ENCODE results near the gene DHRS9. TPM values are rescaled to one million over a fixed set of nuclear protein-coding genes. Genes with fewer than 3 reads are reported as not detected.
A peak's percentile ranks its signal among the peaks of the same experiment; 100 is the strongest.

Gene DHRS9
- total and polyA plus RNA-seq, 4 donors = 1.5 to 17.2 (median 4.0) TPM

GRCh38 chr2:169139993-169140767 is 70.8 kb downstream of the DHRS9 start:
- ATAC-seq (ENCODE audit: insufficient read depth, low FRiP score) (no peak), DNase-seq (no peak)
- Histone ChIP-seq H3K9me3 (ENCODE audit: control insufficient read depth in 4 of 4, insufficient read depth in 3 of 4, low read length in 3 of 4) (no peaks in the 10 kb centered on the region), H3K9ac (ENCODE audit: insufficient read depth in 1 of 2, low read length in 2 of 2) (no peak overlapping the region), H3K27ac (ENCODE audit: low read depth in 1 of 2, low read length in 1 of 2) (no peak overlapping the region), H3K36me3 (ENCODE audit: control insufficient read depth in 4 of 4, insufficient read depth in 4 of 4, low read length in 4 of 4) (peaks cover 0 to 2% (median 0%) of the 10 kb centered on the region in 4 donors), H3K4me1 (ENCODE audit: control insufficient read depth in 5 of 5, insufficient read depth in 5 of 5, low read length in 5 of 5) (peaks cover 0 to 5% (median 0%) of the 10 kb centered on the region in 5 donors), H3K4me3 (no peak overlapping the region), H3K27me3 (ENCODE audit: control insufficient read depth in 3 of 3, insufficient read depth in 3 of 3, low read length in 2 of 3) (no peaks in the 10 kb centered on the region)
- 80 to 85% methylated on average over 8 of the region's 8 CpGs for WGBS, 2 donors
- no peak for TF ChIP-seq CTCF (IDR thresholded peaks at IDR 0.05; ENCODE audit: control extremely low read depth, extremely low read depth)

- DNase-seq = peak; percentile 42 to 53 (median 47)
Measured at GRCh38 chr2:169141713-169142352, 72.5 kb downstream of the DHRS9 start.

GRCh38 chr2:169143998-169144397 is 74.6 kb downstream of the DHRS9 start:
- WGBS, 2 donors = 63 to 69% methylated on average over 3 of the region's 3 CpGs
- Histone ChIP-seq H3K4me1 (ENCODE audit: control insufficient read depth in 5 of 5, insufficient read depth in 5 of 5, low read length in 5 of 5) (peaks cover 0 to 5% (median 0%) of the 10 kb centered on the region in 5 donors), H3K27me3 (ENCODE audit: control insufficient read depth in 3 of 3, insufficient read depth in 3 of 3, low read length in 2 of 3) (no peaks in the 10 kb centered on the region), H3K4me3 (no peak overlapping the region), H3K36me3 (ENCODE audit: control insufficient read depth in 4 of 4, insufficient read depth in 4 of 4, low read length in 4 of 4) (peaks cover 0 to 2% (median 0%) of the 10 kb centered on the region in 4 donors), H3K9me3 (ENCODE audit: control insufficient read depth in 4 of 4, insufficient read depth in 3 of 4, low read length in 3 of 4) (no peaks in the 10 kb centered on the region), H3K9ac (ENCODE audit: insufficient read depth in 1 of 2, low read length in 2 of 2) (no peak overlapping the region), H3K27ac (ENCODE audit: low read depth in 1 of 2, low read length in 1 of 2) (no peak overlapping the region)
- ATAC-seq (ENCODE audit: insufficient read depth, low FRiP score) = no peak
- no peak for DNase-seq
- no peak for TF ChIP-seq CTCF (IDR thresholded peaks at IDR 0.05; ENCODE audit: control extremely low read depth, extremely low read depth)

More at GRCh38 chr2:169141713-169142352, 72.5 kb downstream of the DHRS9 start:
- H3K27ac ChIP-seq (ENCODE audit: low read depth in 1 of 2, low read length in 1 of 2) = no peak overlapping the region
- no peaks in the 10 kb centered on the region for H3K27me3 ChIP-seq (ENCODE audit: control insufficient read depth in 3 of 3, insufficient read depth in 3 of 3, low read length in 2 of 3)
- peaks cover 0 to 2% (median 0%) of the 10 kb centered on the region in 4 donors for H3K36me3 ChIP-seq (ENCODE audit: control insufficient read depth in 4 of 4, insufficient read depth in 4 of 4, low read length in 4 of 4)
- no peak overlapping the region for H3K9ac ChIP-seq (ENCODE audit: insufficient read depth in 1 of 2, low read length in 2 of 2)
- no peaks in the 10 kb centered on the region for H3K9me3 ChIP-seq (ENCODE audit: control insufficient read depth in 4 of 4, insufficient read depth in 3 of 4, low read length in 3 of 4)
- no peak overlapping the region for H3K4me3 ChIP-seq
- peaks cover 0 to 5% (median 0%) of the 10 kb centered on the region in 5 donors for H3K4me1 ChIP-seq (ENCODE audit: control insufficient read depth in 5 of 5, insufficient read depth in 5 of 5, low read length in 5 of 5)
- WGBS, 2 donors = 23 to 36% methylated on average over 10 of the region's 10 CpGs
- ATAC-seq (ENCODE audit: insufficient read depth, low FRiP score) = peak; percentile 58
- TF ChIP-seq CTCF (IDR thresholded peaks at IDR 0.05; ENCODE audit: control extremely low read depth, extremely low read depth) = peak; percentile 70

Other genes with a start within 250 kb of the DHRS9 start
- gene SPC25, start 179.1 kb upstream of the DHRS9 start, total RNA-seq = 1 to 10 TPM in 1 of 2 donors, under 1 TPM in 1; 0.67 to 2.1 TPM
- gene SPC25, start 179.1 kb upstream of the DHRS9 start, polyA plus RNA-seq = 1 to 10 TPM in 1 of 2 donors, under 1 TPM in 1; 0.77 to 1.8 TPM
- gene G6PC2, start 168.3 kb upstream of the DHRS9 start, total RNA-seq = under 1 TPM in 1 of 2 donors, not detected in 1; 0.37 TPM
- gene G6PC2, start 168.3 kb upstream of the DHRS9 start, polyA plus RNA-seq = under 1 TPM; 0.01 to 0.08 TPM
- gene ABCB11, start 38.2 kb upstream of the DHRS9 start, total RNA-seq = under 1 TPM; 0.15 to 0.37 TPM
- under 1 TPM; 0.02 TPM for gene ABCB11, start 38.2 kb upstream of the DHRS9 start, polyA plus RNA-seq